HuH-7 (cell line): ENCODE results near the gene IL1R2.
A peak's percentile ranks its signal among the peaks of the same experiment; 100 is the strongest.
"Not testable (repeated sequence)": the region's sequence is repeated elsewhere in the genome, so short reads cannot be mapped to it uniquely, and the experiment has no call there.

Experiments
- DNase-seq: peaks from one replicate; pipeline ENCODE4 v3.0.0; 2011; ENCODE audit warnings: low spot score

Gene IL1R2

GRCh38 chr2:102061962-102062795, 70.4 kb downstream of the IL1R2 start:
- no peak for DNase-seq

GRCh38 chr2:102062802-102063201, 71.0 kb downstream of the IL1R2 start:
- DNase-seq, result no peak

DNA sequence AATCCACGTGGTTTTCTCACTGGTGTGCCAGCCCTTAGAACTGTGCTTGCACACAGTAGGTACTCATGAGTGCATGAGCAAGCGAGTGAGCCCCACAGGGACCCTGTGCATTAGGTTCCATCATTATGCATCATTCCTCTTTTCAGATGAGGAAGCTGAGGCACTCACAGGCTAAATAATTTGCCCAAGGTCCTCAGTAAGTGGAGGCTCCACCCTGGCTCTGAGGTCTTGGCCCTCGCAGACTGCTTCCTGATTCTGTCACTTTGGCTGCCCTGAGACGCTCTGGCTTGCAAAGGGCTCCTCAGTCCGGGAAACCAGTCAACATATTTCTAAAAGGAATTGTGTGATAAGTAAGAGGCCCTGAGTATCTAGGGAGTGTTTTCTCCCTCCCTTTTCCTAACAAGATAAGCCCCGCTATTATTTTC, 71.7 kb downstream of the IL1R2 start:
- DNase-seq, result no peak

DNA sequence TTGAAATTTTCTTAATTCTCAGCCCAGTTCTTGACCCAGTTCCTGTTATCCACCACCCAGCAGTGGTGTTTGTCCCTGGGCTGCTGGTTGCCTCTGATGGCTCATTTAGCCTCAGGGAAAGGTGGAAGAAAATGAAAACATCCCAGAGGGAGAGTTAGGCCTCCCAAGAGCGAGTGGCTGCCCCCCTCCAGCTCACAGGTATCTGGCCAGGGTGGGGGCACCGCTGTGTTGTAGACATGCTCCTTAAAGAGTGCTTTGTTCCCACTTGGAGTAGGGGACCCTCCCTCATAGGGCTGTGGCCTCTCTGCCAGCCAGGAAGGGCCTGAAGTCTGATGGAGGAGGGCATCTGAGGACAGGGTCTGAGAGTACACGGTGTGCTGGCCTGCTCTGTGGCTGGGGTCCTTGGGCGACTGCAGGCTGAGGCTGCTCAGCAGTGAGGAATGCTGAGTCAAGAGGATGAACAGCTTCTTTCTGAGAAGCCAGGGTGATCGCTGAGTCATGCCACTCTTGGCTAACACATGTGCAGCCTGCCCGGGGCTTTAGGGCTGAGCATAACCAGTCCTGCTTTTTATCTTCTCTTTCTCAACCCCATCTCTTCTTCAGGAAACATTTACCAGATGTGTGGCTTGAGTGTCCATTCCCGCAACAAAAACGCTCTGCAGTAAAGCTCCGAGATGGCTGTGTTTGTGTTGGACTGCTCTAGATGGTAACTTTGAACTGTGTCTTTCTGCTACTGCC, 72.3 kb downstream of the IL1R2 start:
- peak; percentile 54 for DNase-seq

DNA sequence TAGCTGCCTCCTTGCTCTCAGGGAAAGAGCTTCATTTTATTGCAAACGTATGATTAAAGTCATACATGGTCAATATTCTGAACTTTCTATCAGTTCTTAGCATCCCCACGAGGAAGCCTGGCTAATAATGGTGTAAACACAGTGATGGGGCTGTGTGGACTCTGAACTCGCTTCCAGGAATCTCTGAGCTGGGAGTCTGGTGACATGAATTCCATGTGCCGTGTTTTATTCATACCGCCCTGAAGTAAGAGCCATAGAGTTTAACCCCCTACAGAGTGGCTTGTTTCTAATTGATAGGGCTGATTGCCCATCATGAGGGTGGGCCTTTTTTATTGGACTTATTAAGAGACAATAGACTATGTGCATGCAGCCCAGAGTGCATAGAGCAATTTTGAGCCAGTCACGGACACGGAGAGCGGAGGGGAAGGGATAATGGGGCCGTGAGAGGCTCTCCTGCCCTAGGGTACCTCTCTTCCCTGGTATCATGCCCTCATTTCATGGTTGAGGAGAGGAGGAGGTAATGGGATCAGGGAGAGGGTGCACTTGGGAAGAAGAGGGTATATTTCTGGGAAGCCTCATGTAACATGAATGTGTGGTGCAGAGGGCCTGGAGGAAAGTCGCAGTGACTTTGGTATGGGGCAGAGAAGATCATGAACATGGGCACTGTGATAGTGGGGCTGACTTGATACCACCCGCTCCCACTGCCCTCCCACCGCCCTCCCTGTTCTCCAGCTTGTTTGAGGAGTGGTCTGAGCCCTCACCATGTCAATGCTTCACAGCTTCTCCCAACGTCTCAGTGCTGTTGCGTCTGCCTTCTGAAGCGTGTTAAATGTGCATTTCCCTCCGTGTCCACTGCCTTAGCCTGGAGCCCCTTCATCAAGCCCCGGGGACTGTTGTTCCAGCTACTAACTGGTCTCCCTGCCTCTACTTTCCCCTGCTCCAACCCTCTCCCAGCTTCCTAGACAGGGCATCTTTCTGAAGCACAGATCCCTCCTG, 73.2 kb downstream of the IL1R2 start:
- no peak for DNase-seq

DNA sequence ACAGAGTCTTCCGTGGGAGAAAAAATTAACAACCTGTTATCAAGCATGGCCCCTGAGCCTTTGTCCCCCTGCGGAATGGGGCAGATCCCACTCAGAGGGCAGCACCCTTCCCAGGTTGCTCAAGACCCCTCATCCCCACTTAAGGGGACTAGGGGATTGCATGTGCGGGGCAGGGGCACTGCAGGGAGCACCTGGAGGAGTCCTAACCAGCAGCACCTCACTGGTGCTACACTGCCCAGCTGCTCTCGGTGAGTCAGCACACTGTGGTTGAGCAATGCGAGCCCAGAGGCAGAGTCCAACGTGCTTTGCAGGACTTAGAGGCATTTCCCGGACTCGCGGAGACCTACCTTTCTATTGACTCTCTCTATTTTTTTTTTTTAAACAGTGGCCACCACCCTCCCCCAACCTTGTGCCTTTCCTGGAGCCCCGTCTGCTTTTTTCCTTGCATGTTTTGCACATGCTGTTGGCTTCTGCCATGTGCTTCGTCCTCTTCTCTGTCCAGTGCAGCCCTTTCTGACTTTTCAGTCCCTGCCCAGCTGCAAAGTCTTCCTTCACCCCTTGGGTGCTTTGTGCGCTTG, 74.0 kb downstream of the IL1R2 start:
- DNase-seq, result peak; percentile 67

- no peak for DNase-seq
Observed at GRCh38 chr2:102066554-102066953, 74.8 kb downstream of the IL1R2 start.

DNA sequence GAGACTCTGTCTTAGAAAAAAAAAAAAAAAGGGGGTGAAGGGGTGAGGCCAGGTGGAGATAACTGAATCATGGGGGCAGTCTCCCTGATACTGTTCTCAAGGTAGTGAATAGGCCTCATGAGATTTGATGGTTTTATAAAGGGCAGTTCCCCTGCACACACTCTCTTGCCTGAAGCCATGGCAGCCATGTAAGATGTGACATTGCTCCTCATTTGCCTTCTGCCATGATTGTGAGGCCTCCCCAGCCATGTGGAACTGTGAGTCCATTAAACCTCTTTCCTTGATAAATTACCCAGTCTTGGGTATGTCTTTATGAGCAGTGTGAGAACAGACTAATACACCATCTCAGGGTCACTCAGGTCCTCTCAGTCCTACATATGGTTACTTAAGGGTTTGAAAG, 76.4 kb downstream of the IL1R2 start:
- not testable (repeated sequence) for DNase-seq

DNA sequence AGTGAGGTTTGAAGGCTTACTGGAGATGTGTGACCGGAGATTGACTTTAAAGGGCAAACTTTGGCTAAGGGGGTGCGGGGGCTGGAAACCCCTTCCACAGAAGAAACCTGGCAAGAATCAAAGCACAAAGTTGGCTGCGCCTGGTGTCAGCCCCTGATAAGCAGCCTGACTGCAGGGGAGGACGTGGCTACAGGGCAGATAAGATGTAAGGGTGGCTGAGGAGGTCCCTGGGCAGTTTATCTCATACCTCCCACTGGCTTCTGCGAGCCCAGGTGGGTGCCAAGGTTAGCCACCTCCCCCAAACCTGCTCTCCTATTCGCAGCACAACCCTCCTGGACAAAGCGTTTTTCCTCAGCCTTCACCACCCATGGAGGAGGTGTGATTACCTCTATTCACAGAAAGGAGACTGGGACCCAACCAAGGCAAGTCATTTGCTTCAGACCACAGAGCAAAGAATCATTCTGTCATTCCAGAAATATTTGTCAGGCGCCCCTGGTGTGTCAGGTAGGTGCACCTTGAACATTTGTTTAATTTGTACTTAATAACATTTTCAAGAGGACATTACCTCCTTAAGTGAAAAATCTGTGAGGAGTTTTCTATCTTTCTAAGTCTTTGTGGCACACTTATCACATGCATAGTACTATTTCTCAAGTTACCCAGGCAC, 77.7 kb downstream of the IL1R2 start:
- no peak for DNase-seq

GRCh38 chr2:102070058-102070642, 78.4 kb downstream of the IL1R2 start:
- DNase-seq, result no peak

GRCh38 chr2:102072741-102073140, 81.0 kb downstream of the IL1R2 start:
- DNase-seq, result no peak

- no peak for DNase-seq
Observed at GRCh38 chr2:102073168-102073724, 81.5 kb downstream of the IL1R2 start.

- DNase-seq, result no peak
Observed at GRCh38 chr2:102074152-102074783, 82.5 kb downstream of the IL1R2 start.

DNA sequence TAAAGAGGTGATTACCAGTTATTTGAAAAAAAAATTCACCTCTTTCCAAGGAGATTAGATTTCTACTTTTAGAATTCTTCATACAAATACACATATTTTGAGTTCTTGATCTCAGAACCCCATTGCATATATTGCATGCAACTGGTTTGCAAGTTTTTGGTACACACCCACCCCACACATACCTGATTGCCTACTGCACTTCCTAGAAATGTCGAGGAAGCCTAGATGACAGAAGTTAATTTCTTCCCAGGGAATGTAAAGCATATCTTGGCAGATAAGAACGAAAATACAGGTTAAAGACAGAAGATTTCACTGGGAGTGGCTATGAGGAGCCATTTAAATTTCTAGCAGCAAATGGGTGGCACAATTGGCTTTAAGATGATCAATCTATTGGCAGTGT, 83.7 kb downstream of the IL1R2 start:
- no peak for DNase-seq

DNA sequence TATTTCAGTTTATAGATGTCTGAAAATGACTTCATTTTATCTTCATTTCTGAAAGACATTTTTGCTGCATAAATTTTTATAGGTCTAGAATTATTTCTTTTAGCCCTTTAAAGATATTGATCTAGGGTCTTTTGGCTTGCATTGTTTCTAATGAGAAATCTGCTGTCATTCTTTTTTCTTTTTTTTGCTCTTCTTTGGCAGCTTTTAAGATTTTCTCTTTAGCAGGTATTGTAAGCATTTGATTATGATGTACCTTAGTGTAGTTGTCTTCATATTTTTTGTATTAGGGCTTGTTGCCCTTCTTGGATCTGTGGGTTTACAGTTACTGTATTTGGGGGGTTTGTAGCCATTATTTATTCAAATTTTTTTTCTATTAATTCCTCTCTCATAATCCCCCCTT, 84.8 kb downstream of the IL1R2 start:
- no peak for DNase-seq
